NCI-H2081 (cell line): Measurements from ENCODE around the gene VPREB1.
"Not testable (repeated sequence)": the region's sequence is repeated elsewhere in the genome, so short reads cannot be mapped to it uniquely, and the experiment has no call there.

Source experiments
- DNase-seq, 2 experiments: peaks; one replicate each; lab custom pipeline; 2025; lab: John Stamatoyannopoulos, UW

Gene VPREB1

GRCh38 chr22:22244316-22245250 is at the start of gene VPREB1:
Gene VPREB1, plus strand, starts transcription at chr22:22244786. Its CDS starts 28 bp downstream, at chr22:22244814.
- DNase-seq = no peak

GRCh38 chr22:22194931-22195264 is 49.7 kb upstream of the VPREB1 start:
- DNase-seq = no peak

GRCh38 chr22:22195265-22196017 is 49.1 kb upstream of the VPREB1 start:
- DNase-seq = peak; percentile 72 to 77

- DNase-seq = no peak
Observed at GRCh38 chr22:22196018-22196533, 48.5 kb upstream of the VPREB1 start.

GRCh38 chr22:22196833-22197477 is 47.6 kb upstream of the VPREB1 start:
- no peak for DNase-seq

GRCh38 chr22:22197993-22198402 is 46.6 kb upstream of the VPREB1 start:
- no peak for DNase-seq

- no peak for DNase-seq
Observed at GRCh38 chr22:22198751-22199150, 45.8 kb upstream of the VPREB1 start.

- no peak for DNase-seq
Observed at GRCh38 chr22:22199634-22200033, 45.0 kb upstream of the VPREB1 start.

GRCh38 chr22:22200569-22201184 is 43.9 kb upstream of the VPREB1 start:
- no peak for DNase-seq

- peak; percentile 20 to 25 for DNase-seq
Observed at GRCh38 chr22:22201185-22201929, 43.2 kb upstream of the VPREB1 start.

GRCh38 chr22:22201930-22202343 is 42.6 kb upstream of the VPREB1 start:
- no peak for DNase-seq

GRCh38 chr22:22203048-22203971 is 41.3 kb upstream of the VPREB1 start:
- DNase-seq = no peak

GRCh38 chr22:22207845-22208564 is 36.6 kb upstream of the VPREB1 start:
- DNase-seq = peak; percentile 45 to 56

GRCh38 chr22:22208652-22209051 is 35.9 kb upstream of the VPREB1 start:
- DNase-seq = no peak

GRCh38 chr22:22209080-22209640 is 35.4 kb upstream of the VPREB1 start:
- DNase-seq = not testable (repeated sequence)

- DNase-seq = no peak
Observed at GRCh38 chr22:22210375-22210774, 34.2 kb upstream of the VPREB1 start.

- DNase-seq = no peak
Observed at GRCh38 chr22:22210889-22211833, 33.4 kb upstream of the VPREB1 start.

GRCh38 chr22:22213231-22213630 is 31.4 kb upstream of the VPREB1 start:
- no peak for DNase-seq
